IPS DF 4.7 (cell line): ENCODE measurements around the gene SPATA24.
"Not testable (repeated sequence)": the region's sequence is repeated elsewhere in the genome, so short reads cannot be mapped to it uniquely, and the experiment has no call there.

Experiments
- DNase-seq: peaks from one replicate; pipeline ENCODE4 v3.0.0-alpha.2; 2013; ENCODE audit warnings: low spot score; ENCODE audit errors: extremely low read depth

SPATA24 gene

DNA sequence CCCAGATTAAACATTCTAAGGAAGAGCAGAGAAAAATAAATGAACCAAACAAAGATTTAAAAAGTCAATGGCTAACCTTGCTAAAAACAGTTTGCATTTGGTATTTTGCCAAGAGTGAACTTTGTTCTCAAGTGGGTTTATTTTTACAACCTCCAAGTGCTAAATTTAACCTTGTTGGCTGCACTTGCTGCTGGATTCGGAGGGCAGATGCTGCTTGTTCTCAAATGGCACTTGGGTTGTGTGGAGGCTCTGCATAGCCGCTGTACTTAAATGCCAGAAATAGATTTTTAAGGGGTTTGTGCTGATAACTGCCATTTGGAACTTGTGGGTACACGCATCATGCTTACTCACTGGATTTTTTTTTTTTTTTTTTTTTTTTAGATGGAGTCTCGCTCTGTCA, 13.3 kb upstream of the SPATA24 start:
- DNase-seq, result no peak

DNA sequence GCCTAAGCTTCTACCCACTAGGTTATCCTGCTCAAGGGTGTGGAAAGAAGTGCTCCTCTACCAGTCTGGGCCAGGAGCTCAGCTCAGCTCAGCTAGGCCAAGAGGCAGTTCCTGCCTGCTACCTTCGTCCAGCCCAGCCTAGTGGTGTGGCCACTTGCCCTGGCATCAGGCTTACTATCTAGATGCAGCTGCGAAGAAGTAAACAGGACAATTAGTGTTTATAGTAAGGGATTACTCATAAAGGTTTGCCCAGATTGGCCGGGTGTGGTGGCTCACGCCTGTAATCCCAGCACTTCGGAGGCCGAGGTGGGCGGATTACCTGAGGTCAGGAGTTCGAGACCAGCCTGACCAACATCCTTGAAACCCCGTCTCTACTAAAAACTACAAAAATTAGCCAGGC, 12.8 kb upstream of the SPATA24 start:
- DNase-seq, result no peak

DNA sequence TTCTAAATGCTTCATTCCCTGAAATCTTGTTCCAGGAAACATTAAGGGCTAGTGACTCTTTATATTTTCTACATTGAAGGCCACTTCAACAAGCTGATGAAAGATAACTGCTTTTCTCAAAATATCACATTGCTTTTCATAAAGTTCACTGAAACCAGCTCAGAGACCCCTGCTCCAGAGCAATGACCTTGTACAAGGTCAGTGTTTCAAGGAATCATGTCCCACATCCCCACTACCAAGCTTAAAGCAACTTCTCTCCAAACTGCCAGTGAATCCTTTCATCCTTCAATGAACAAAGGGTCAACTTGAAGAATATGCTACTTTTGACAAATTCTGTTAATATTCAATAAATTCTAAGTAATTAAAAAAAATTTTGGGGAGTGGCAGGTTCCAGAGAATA, 12.0 kb upstream of the SPATA24 start:
- no peak for DNase-seq

DNA sequence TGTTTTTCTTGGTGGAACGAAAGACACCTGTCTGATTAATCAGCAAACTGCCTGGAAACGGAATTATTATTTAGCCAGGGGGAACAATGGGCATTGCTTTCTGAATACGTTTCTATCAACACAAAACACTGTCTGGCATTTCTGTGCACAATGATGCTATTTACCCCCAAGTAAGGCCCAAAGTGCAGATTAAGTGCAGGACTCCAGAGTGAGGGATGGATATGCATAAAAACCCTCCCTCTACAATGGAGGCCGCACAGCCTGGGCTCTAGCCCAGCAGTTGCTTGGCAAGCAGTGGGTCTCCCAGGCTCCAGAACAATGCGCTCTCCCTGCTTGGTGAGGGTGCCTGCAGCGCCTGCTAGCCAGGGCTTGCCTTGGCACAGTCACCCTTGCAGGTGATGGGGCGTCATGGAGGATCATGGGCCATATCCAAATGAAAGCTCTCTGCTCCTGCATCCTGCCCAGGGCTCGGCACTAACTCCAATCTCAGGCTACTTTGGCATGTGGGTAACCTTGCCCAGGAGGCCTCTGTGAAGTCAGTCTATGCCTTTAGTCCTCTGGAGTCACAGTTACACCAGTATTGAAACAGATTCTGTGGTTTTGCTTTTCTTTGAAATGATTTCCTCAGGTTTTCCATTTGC, 11.5 kb upstream of the SPATA24 start:
- no peak for DNase-seq

DNA sequence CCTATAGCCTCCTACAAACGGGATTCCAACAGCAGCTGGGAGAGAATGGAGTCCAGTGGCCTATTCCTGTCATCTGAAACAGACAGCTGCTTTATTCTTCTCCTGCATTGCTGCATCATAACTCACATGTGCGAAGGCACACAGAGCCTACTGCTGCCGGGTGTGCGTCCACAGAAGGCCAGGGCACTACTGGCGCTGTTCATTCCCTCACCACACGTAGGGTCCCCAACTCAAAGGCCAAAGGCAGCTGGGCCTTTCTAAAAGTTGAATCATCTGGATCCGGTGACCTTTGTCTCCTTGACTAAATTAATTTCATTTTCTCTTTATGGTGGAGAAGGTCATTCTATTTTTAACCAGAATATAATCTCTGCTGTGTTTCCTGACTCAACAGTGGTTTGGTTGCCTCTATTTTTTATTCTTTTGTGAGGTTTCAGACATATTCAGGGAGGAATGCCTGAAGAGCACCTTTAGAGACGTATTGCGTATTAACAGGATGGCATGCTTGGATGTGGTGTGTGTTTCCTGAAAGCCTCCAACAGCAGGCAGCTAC, 10.8 kb upstream of the SPATA24 start:
- DNase-seq, result no peak

DNA sequence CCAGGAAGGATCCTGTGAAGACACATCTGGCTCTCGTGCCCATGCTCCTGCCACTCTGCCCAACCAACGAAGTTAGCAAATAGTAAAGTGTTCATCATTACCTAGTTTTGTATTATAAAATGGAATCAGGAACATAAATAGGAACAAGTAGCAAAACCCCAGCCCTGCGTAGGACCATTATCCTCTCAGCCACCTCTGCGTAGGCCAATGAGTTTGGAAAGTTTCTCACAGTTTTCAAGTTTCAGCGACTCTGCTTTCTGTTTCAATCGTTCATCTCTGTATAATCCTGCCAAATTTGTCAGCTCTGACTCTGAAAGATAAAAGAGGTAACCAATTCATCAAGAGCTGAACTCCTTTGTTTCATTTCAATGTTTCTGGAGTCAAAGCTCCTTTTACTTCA, 10.1 kb upstream of the SPATA24 start:
- DNase-seq, result no peak

DNA sequence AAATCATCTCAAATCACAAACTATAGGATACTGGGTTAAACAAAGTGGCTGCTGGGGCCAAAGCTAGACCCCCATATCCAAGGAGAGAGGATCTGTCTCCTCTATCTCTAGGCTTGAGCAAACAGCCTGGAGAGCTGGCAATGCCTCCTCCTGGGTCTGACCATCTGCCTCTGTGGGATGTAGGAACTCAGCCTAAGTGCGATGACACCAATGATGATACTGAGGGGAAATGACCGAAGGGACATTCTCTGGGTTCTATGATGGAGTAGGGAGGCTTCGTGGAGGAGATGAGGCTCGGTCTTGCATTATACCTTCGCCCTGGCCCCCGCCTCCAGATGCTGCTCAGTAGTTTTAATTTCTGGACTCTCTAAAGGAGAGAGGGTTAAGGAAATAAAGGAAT, 9.3 kb upstream of the SPATA24 start:
- no peak for DNase-seq

DNA sequence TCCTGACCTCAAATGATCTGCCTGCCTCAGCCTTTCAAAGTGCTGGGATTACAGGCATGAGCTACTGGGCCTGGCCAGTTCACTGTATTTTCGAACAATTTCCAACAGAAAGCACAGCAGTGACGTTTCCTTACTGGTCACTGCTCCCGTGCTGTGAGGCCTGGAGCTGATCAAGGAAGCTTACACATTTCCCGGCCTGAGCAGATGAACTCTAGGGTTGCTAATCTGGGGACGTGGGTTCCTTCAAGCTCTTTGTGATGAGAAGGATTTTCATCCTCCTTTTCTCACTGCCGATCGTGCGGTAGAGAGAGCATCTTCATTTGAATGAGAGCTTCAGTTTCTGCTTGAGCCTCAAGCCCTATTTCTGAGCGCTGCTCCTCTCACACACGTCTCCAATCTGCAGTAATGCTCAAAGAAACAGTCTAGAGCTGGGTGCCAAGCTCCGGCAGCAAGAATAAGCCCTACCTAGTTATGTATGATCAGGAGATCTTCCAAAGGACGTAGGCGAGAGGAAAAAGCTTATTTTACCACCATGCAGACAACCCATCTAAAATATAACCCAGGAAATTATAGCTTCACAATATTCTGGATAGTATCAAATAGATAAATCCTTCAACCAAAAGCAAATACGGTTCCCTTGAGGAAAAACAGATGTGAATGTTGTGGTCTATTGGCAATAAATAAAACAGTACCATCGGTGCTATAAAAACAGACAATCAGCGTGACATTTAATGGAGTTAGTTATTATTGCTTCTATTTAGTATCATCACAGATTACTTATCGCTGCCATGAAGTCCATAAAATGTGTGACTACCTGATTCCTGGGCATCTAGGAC, 7.3 kb upstream of the SPATA24 start:
- no peak for DNase-seq

DNA sequence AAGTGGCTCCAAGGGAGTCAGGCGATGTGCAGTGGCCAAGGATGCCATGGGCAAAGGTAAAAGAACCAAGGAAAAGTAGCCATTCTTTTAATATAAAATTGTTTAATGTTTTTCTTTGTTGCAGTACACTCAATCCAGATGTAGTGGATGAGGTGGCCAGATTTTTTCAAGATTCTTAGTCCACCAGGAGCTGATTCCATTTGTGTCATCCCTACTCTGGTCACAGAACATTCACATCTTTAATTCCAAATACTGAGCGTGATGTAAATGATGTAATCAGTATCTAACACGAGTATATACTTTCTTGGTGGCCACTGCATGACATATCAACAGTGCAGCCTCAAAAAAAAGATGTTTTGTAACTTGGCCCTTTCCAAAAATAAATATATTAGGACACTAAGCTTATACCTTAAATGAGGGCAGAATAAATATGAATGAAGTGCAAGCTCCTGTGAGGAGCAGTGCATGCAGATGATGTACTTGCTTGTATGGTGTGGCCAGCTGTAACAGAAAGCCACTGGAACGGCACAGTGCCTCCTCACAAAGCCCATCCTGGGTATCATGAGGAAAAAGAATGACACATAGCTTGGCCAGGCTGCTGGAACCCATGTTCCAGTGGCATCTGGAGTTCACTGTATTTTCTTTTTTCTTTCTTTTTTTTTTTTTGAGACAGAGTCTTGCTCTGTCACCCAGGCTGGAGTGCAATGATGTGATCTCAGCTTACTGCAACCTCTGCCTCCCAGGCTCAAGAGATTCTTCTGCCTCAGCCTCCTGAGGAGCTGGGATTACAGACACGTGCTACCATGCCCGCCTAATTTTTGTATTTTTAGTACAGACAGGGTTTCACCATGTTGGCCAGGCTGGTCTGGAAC, 6.5 kb upstream of the SPATA24 start:
- no peak for DNase-seq

DNA sequence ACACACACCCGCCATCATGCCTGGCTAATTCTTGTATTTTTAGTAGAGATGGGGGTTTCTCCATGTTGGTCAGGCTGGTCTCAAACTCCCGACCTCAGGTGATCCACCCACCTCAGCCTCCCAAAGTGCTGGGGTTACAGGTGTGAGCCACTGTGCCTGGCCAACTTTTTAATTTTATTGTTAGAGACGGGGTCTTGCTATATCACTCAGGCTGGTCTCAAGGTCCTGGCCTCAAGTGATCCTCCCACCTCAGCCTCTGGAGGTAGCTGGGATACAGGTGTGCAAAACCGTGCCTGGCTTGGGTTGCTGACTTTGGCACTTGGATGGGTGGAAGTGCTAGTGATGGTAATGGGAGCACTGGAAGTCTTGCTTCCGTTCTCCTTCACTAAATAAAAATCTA, 5.2 kb upstream of the SPATA24 start:
- DNase-seq, result not testable (repeated sequence)

DNA sequence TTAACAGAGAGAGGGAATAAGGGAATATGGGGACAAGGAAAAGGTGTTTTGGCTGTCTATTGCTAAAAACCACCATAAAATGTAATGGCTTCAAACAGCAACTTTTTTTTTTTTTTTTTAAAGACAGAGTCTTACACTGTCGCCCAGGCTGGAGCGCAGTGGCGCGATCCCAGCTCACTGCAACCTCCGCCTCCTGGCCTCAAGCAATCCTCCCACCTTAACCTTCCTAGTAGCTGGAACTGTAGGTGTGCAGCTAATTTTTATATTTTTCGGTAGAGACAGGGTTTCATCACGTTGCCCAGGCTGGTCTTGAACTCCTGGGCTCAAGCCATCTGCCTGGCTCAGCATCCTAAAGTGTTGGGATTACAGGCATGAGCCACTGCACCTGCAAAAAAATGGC, 4.3 kb upstream of the SPATA24 start:
- no peak for DNase-seq

DNA sequence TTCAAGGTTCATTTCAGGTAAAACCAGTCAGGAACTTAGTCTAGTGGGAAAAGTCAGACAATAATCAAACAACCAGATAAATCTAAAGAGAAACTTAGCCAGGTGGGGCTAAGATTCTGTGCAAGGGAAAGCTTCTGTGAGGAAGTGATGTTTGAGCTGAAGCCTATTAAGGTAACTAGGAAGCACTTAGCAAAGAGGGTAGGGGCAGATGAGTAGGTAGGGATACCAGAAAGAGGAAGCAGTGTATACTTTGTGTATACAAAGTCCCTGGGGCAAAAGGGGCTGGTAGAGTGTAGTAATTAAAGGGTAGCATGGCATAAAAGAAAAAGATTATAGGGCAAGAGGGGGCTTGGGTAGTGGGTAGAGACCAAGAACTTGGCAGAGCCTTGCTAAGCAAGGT, 3.6 kb upstream of the SPATA24 start:
- DNase-seq, result no peak

DNA sequence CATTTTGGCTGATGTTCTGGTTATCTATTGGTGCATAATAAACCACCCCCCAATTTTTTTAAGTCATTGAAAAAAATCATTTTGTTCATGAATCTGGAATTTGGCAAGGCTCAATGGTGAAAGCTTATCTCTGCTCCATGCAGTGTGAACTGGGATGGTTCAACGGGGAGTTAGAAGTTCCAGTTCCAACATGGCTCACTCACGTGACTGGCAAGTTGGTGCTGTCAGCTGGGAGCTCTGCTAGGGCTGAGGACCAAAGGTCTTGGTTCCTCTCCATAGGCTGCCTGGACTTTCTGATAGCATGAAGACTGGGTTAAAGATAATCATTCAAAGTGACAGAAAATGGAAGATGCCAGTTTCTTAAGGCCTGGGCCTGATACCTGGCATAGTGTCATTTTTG, 3.1 kb upstream of the SPATA24 start:
- no peak for DNase-seq

DNA sequence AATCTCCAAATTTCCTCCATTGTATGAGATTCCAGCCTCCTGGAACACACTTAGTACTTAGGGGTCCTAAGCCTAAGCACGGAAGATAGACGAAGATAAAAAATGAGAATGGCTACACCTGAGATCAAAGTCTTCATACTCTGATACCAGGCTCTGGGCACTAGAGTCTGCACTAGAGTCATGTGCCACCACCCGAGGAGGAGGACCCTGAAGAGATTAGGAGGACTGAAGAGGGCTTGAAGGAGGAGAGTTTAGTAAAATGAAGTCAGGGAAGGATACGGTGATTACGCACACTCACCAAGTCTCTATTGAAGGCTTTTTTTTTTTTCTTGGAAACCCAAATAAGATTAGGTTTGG, 573 bp upstream of the SPATA24 start:
- no peak for DNase-seq

DNA sequence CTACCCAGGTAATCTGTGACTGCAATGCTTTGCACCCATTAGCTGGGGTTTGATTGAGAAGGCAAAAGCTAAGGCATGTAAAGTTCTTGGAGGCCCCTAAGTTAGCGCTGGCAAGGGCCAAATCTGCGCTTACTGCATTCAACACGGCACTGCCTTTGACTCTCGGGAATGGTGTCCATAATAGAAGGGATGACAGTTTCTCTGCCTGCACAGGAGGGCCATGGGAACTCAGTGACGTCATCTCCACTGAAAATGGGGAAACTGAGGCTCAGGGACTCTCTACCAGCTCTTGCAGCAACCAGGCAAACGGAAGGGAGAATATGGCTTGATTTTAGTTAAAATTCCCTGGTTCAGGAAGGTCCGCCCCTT, 487 bp downstream of the SPATA24 start:
- DNase-seq, result no peak

DNA sequence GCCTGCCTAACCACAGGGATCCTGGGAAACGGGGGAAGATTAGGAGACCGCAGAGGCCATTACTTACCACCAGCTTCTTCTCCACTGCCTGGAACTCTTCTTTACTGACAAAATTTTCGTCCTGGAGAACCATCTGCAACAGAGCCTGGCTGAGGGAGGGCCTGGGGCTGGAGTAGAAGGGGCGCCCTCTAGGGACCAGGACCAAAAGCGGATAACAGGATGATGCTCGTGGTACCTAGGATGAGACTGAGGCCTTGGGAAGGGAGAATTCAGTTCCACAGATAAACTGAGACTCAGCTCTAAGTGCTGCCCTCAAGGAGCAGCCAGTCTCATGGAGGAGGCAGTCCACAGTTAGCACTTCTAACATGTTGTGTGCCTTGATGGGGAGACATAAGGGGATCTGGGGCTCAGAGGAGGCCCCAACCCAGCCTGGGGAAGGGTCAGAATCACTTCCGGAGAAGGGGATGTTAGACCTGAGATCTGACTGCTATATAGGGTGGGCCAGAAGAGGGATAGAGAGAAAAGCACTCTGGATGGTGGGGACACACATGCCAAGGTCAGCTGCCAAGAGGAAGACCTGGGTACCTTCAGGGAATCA, 1.2 kb downstream of the SPATA24 start:
- no peak for DNase-seq

DNA sequence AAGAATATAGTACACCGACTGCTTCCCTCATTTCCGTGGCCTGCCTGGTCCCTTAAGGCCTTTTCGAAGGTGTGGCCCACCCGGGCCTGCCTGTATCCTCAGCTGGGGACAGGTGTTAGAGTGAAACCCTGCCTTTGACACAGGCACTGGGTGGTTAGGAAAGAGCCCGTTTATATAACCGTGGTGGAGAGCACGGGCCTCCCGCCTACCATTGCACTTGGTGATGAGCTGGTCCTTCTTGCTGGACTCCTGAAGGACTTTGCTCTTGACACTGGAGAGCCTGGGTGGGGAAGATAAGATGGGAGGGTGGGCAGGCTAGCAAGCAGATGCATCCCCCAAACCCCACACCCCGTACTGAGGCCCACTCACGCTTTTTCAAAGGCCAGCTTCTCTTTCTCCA, 2.3 kb downstream of the SPATA24 start:
- DNase-seq, result no peak

DNA sequence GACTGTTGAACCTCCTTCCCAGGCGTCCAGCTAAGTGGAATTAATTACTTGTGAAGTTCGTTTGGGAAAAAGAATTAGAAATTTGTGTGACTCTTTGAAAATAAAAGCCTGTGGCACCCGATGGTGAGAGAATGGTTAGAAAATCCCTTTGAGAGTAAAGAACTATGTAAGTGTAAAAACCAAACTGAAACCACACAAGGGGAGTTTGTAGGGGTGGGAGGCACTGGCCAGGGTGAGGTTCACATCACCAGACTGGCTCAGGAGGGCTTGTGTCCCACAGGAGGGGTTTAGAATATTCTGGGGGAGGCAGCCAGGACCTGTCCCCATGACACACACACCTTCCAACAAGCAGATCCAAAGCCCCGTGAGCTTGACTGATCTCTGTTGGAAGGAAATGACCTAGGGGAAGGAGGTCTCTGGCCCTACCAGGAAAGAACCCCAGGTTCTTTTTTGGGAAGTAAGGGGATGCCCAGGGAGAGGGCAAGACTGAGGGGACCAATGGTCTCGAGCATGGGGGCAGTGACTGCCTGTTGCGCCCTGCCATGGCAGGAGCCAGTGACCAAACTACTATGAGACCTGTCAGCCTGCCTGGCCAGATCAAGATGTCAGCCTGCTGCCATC, 4.3 kb downstream of the SPATA24 start:
- no peak for DNase-seq

DNA sequence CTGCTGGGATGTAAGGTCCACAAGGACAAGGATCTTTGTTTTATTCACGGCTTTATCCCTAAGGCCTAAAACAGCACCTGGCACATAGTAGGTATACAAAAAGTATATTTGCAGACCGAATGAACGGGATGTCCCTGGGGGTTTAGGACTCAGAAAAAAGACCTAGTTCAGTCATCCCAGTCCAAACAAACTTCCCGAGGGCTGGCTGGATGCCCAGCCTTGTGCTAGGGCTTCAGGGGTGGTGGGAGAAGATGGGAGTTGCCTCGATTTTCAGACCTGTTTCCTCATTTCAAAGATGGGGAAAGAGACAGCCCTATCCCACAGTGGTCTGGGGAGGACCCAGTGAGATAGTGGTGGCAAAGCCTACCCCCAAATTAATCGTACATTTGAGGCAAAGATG, 6.0 kb downstream of the SPATA24 start:
- no peak for DNase-seq

DNA sequence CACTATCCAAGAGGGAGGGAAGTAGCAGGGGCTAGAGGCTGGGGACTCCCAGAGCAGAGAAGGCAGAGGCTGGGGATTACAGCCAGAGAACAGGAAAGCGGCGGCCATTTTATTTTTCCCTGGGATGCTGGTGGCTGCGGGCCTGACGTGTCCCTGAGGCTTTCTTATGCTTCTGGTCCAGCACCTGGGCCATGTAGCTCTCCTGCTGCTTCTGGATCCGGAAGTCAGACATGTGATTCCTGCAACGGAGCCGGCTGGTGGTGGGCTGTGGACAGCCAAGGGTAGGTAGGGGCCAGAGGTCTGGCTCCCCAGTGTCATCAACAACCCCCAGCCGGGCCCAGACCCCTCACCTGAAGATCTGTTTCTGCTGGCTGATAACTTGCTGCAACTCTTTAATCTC, 7.2 kb downstream of the SPATA24 start:
- DNase-seq, result no peak
